Measurements from ENCODE around the gene DOK6. TPM values are rescaled to one million over a fixed set of nuclear protein-coding genes. Genes with fewer than 3 reads are reported as not detected.

The DOK6 gene
- total RNA-seq, 2 donors from 2014 or later = not detected

- peaks cover 0 to 13% of the 10 kb centered on the region in 2 donors for H3K27me3 Mint-ChIP-seq
- H3K27ac Mint-ChIP-seq = no peak overlapping the region
- no peaks in the 10 kb centered on the region for H3K9me3 Mint-ChIP-seq
- H3K4me3 Mint-ChIP-seq = no peak overlapping the region
- ATAC-seq (no peak), DNase-seq (ENCODE audit: low spot score) (no peak)
- no peaks in the 10 kb centered on the region for H3K36me3 Mint-ChIP-seq
- no peaks in the 10 kb centered on the region for H3K4me1 Mint-ChIP-seq (ENCODE audit: low read depth in 2 of 2)
These were observed 226.1 kb downstream of the DOK6 start for GRCh38 chr18:69626643-69627242.

- Mint-ChIP-seq H3K27ac (no peak overlapping the region), H3K4me3 (no peak overlapping the region), H3K36me3 (no peaks in the 10 kb centered on the region), H3K27me3 (peaks cover 7 to 16% of the 10 kb centered on the region in 2 donors), H3K9me3 (no peaks in the 10 kb centered on the region), H3K4me1 (ENCODE audit: low read depth in 2 of 2) (no peaks in the 10 kb centered on the region)
- ATAC-seq (no peak), DNase-seq (ENCODE audit: low spot score) (no peak)
These were observed 228.2 kb downstream of the DOK6 start for GRCh38 chr18:69628774-69629359.

GRCh38 chr18:69631281-69631680 is 230.6 kb downstream of the DOK6 start:
- peaks cover 3 to 6% of the 10 kb centered on the region in 2 donors for H3K4me1 Mint-ChIP-seq (ENCODE audit: low read depth in 2 of 2)
- H3K4me3 Mint-ChIP-seq = no peak overlapping the region
- ATAC-seq = no peak
- no peak for DNase-seq (ENCODE audit: low spot score)
- no peaks in the 10 kb centered on the region for H3K9me3 Mint-ChIP-seq
- H3K27me3 Mint-ChIP-seq = peaks cover 17 to 28% of the 10 kb centered on the region in 2 donors
- H3K36me3 Mint-ChIP-seq = no peaks in the 10 kb centered on the region
- no peak overlapping the region for H3K27ac Mint-ChIP-seq

GRCh38 chr18:69635482-69635881 is 234.8 kb downstream of the DOK6 start:
- DNase-seq (ENCODE audit: low spot score) = no peak
- Mint-ChIP-seq H3K36me3 (no peaks in the 10 kb centered on the region), H3K27ac (no peak overlapping the region), H3K4me1 (ENCODE audit: low read depth in 2 of 2) (peaks cover 3 to 6% of the 10 kb centered on the region in 2 donors), H3K9me3 (no peaks in the 10 kb centered on the region), H3K4me3 (no peak overlapping the region), H3K27me3 (peaks cover 17 to 19% of the 10 kb centered on the region in 2 donors)
- no peak for ATAC-seq

GRCh38 chr18:69636529-69637301 is 236.0 kb downstream of the DOK6 start:
- Mint-ChIP-seq H3K9me3 (no peaks in the 10 kb centered on the region), H3K4me3 (no peak overlapping the region), H3K27me3 (peaks cover 15 to 18% of the 10 kb centered on the region in 2 donors), H3K36me3 (no peaks in the 10 kb centered on the region), H3K27ac (no peak overlapping the region), H3K4me1 (ENCODE audit: low read depth in 2 of 2) (peaks cover 3 to 6% of the 10 kb centered on the region in 2 donors)
- peak in 1 of 2 donors; percentile 68 for ATAC-seq
- no peak for DNase-seq (ENCODE audit: low spot score)

- Mint-ChIP-seq H3K4me1 (ENCODE audit: low read depth in 2 of 2) (peaks cover 3 to 6% of the 10 kb centered on the region in 2 donors), H3K9me3 (no peaks in the 10 kb centered on the region), H3K27me3 (peaks cover 14 to 18% of the 10 kb centered on the region in 2 donors), H3K36me3 (no peaks in the 10 kb centered on the region), H3K4me3 (no peak overlapping the region), H3K27ac (no peak overlapping the region)
- no peak for DNase-seq (ENCODE audit: low spot score)
- no peak for ATAC-seq
These were observed 237.4 kb downstream of the DOK6 start for GRCh38 chr18:69638056-69638455.

GRCh38 chr18:69647702-69648101 is 247.0 kb downstream of the DOK6 start:
- DNase-seq (ENCODE audit: low spot score) (no peak), ATAC-seq (no peak)
- Mint-ChIP-seq H3K27ac (no peak overlapping the region), H3K36me3 (no peaks in the 10 kb centered on the region), H3K4me1 (ENCODE audit: low read depth in 2 of 2) (no peaks in the 10 kb centered on the region), H3K4me3 (no peak overlapping the region), H3K27me3 (peaks cover 23 to 25% of the 10 kb centered on the region in 2 donors), H3K9me3 (no peaks in the 10 kb centered on the region)

GRCh38 chr18:69648486-69648885 is 247.8 kb downstream of the DOK6 start:
- no peak overlapping the region for H3K27ac Mint-ChIP-seq
- no peak for ATAC-seq
- no peaks in the 10 kb centered on the region for H3K9me3 Mint-ChIP-seq

GRCh38 chr18:69649684-69650083 is 249.0 kb downstream of the DOK6 start:
- Mint-ChIP-seq H3K36me3 (no peaks in the 10 kb centered on the region), H3K27ac (no peak overlapping the region), H3K27me3 (peaks cover 35 to 39% of the 10 kb centered on the region in 2 donors), H3K9me3 (no peaks in the 10 kb centered on the region), H3K4me1 (ENCODE audit: low read depth in 2 of 2) (no peaks in the 10 kb centered on the region), H3K4me3 (no peak overlapping the region)
- ATAC-seq (no peak), DNase-seq (ENCODE audit: low spot score) (no peak)

More at GRCh38 chr18:69648486-69648885, 247.8 kb downstream of the DOK6 start:
- H3K36me3 Mint-ChIP-seq = no peaks in the 10 kb centered on the region
- H3K27me3 Mint-ChIP-seq = peaks cover 29 to 31% of the 10 kb centered on the region in 2 donors
- H3K4me3 Mint-ChIP-seq = no peak overlapping the region
- no peaks in the 10 kb centered on the region for H3K4me1 Mint-ChIP-seq (ENCODE audit: low read depth in 2 of 2)
- DNase-seq (ENCODE audit: low spot score) = no peak

GRCh38 chr18:69651243-69651642 is 250.6 kb downstream of the DOK6 start:
- Mint-ChIP-seq H3K36me3 (no peaks in the 10 kb centered on the region), H3K4me1 (ENCODE audit: low read depth in 2 of 2) (no peaks in the 10 kb centered on the region), H3K9me3 (no peaks in the 10 kb centered on the region), H3K27ac (no peak overlapping the region), H3K27me3 (peaks cover 35 to 45% of the 10 kb centered on the region in 2 donors), H3K4me3 (no peak overlapping the region)
- ATAC-seq (no peak), DNase-seq (ENCODE audit: low spot score) (no peak)

GRCh38 chr18:69655816-69656215 is 255.1 kb downstream of the DOK6 start:
- Mint-ChIP-seq H3K4me3 (no peak overlapping the region), H3K36me3 (no peaks in the 10 kb centered on the region), H3K4me1 (ENCODE audit: low read depth in 2 of 2) (no peaks in the 10 kb centered on the region), H3K27me3 (peaks cover 25 to 38% of the 10 kb centered on the region in 2 donors), H3K9me3 (no peaks in the 10 kb centered on the region), H3K27ac (no peak overlapping the region)
- DNase-seq (ENCODE audit: low spot score) (no peak), ATAC-seq (no peak)

GRCh38 chr18:69658103-69658502 is 257.4 kb downstream of the DOK6 start:
- H3K4me1 Mint-ChIP-seq (ENCODE audit: low read depth in 2 of 2) = peaks cover 6 to 9% of the 10 kb centered on the region in 2 donors
- DNase-seq (ENCODE audit: low spot score) = no peak
- H3K9me3 Mint-ChIP-seq = no peaks in the 10 kb centered on the region
- no peak overlapping the region for H3K4me3 Mint-ChIP-seq
- no peak for ATAC-seq
- no peaks in the 10 kb centered on the region for H3K36me3 Mint-ChIP-seq
- peaks cover 16 to 27% of the 10 kb centered on the region in 2 donors for H3K27me3 Mint-ChIP-seq
- H3K27ac Mint-ChIP-seq = no peak overlapping the region

GRCh38 chr18:69658685-69659084 is 258.0 kb downstream of the DOK6 start:
- H3K4me3 Mint-ChIP-seq = no peak overlapping the region
- peaks cover 14 to 21% of the 10 kb centered on the region in 2 donors for H3K27me3 Mint-ChIP-seq
- H3K36me3 Mint-ChIP-seq = no peaks in the 10 kb centered on the region
- no peaks in the 10 kb centered on the region for H3K9me3 Mint-ChIP-seq
- ATAC-seq (no peak), DNase-seq (ENCODE audit: low spot score) (no peak)
- no peak overlapping the region for H3K27ac Mint-ChIP-seq
- H3K4me1 Mint-ChIP-seq (ENCODE audit: low read depth in 2 of 2) = peaks cover 6 to 9% of the 10 kb centered on the region in 2 donors

GRCh38 chr18:69659142-69659651 is 258.5 kb downstream of the DOK6 start:
- peaks cover 6 to 9% of the 10 kb centered on the region in 2 donors for H3K4me1 Mint-ChIP-seq (ENCODE audit: low read depth in 2 of 2)
- no peak overlapping the region for H3K27ac Mint-ChIP-seq
- no peaks in the 10 kb centered on the region for H3K9me3 Mint-ChIP-seq
- peaks cover 10 to 16% of the 10 kb centered on the region in 2 donors for H3K27me3 Mint-ChIP-seq
- H3K4me3 Mint-ChIP-seq = no peak overlapping the region
- ATAC-seq = no peak
- DNase-seq (ENCODE audit: low spot score) = no peak
- H3K36me3 Mint-ChIP-seq = no peaks in the 10 kb centered on the region

All from natural killer cell treated with Interleukin-12 subunit alpha and Interleukin-12 subunit beta and Interleukin-15 and Interleukin-18, amount 100 ng/mL, for 72 hours (primary cell).